ENCODE data around the gene ARL2BP. TPM values are rescaled to one million over a fixed set of nuclear protein-coding genes. Genes with fewer than 3 reads are reported as not detected.

The ARL2BP gene
- total and polyA plus RNA-seq, 2 of the 13 experiments (the other 11 are each of a cell fraction or from before 2014, with no cell fraction given): 64.3 to 67.6 TPM

GRCh38 chr16:57284209-57284951 lies 39.3 kb downstream of the ARL2BP start, which contains the start of gene PLLP (continued):
- TF ChIP-seq ZNF343 (CRISPR knock-in tag; IDR thresholded peaks at IDR 0.05): peak; percentile 92; the same call in 1 of the 2 replicates
- TF ChIP-seq, protein P1, sequence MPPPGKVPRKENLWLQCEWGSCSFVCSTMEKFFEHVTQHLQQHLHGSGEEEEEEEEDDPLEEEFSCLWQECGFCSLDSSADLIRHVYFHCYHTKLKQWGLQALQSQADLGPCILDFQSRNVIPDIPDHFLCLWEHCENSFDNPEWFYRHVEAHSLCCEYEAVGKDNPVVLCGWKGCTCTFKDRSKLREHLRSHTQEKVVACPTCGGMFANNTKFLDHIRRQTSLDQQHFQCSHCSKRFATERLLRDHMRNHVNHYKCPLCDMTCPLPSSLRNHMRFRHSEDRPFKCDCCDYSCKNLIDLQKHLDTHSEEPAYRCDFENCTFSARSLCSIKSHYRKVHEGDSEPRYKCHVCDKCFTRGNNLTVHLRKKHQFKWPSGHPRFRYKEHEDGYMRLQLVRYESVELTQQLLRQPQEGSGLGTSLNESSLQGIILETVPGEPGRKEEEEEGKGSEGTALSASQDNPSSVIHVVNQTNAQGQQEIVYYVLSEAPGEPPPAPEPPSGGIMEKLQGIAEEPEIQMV (CRISPR knock-in tag; IDR thresholded peaks at IDR 0.05; ENCODE audit: low read depth): peak; percentile 93
- TF ChIP-seq ZNF367 (CRISPR knock-in tag; IDR thresholded peaks at IDR 0.05; ENCODE audit: borderline replicate concordance): peak; percentile 95
- TF ChIP-seq GATA4 (IDR thresholded peaks at IDR 0.05; ENCODE audit: borderline replicate concordance, low read depth): 0 out of 2 replicates have a peak, but pooled peaks have one; percentile 54
- no peak for TF ChIP-seq ZNF414 (CRISPR knock-in tag; IDR thresholded peaks at IDR 0.05)
- no peak for TF ChIP-seq HNRNPL (IDR thresholded peaks at IDR 0.05; ENCODE audit: low read depth, low read length)
- TF ChIP-seq HES4 (CRISPR knock-in tag; IDR thresholded peaks at IDR 0.05; ENCODE audit: borderline replicate concordance): peak; percentile 99
- TF ChIP-seq, protein P2, sequence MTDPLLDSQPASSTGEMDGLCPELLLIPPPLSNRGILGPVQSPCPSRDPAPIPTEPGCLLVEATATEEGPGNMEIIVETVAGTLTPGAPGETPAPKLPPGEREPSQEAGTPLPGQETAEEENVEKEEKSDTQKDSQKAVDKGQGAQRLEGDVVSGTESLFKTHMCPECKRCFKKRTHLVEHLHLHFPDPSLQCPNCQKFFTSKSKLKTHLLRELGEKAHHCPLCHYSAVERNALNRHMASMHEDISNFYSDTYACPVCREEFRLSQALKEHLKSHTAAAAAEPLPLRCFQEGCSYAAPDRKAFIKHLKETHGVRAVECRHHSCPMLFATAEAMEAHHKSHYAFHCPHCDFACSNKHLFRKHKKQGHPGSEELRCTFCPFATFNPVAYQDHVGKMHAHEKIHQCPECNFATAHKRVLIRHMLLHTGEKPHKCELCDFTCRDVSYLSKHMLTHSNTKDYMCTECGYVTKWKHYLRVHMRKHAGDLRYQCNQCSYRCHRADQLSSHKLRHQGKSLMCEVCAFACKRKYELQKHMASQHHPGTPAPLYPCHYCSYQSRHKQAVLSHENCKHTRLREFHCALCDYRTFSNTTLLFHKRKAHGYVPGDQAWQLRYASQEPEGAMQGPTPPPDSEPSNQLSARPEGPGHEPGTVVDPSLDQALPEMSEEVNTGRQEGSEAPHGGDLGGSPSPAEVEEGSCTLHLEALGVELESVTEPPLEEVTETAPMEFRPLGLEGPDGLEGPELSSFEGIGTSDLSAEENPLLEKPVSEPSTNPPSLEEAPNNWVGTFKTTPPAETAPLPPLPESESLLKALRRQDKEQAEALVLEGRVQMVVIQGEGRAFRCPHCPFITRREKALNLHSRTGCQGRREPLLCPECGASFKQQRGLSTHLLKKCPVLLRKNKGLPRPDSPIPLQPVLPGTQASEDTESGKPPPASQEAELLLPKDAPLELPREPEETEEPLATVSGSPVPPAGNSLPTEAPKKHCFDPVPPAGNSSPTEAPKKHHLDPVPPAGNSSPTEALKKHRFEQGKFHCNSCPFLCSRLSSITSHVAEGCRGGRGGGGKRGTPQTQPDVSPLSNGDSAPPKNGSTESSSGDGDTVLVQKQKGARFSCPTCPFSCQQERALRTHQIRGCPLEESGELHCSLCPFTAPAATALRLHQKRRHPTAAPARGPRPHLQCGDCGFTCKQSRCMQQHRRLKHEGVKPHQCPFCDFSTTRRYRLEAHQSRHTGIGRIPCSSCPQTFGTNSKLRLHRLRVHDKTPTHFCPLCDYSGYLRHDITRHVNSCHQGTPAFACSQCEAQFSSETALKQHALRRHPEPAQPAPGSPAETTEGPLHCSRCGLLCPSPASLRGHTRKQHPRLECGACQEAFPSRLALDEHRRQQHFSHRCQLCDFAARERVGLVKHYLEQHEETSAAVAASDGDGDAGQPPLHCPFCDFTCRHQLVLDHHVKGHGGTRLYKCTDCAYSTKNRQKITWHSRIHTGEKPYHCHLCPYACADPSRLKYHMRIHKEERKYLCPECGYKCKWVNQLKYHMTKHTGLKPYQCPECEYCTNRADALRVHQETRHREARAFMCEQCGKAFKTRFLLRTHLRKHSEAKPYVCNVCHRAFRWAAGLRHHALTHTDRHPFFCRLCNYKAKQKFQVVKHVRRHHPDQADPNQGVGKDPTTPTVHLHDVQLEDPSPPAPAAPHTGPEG (CRISPR knock-in tag; IDR thresholded peaks at IDR 0.05): peak; percentile 96
- peak; percentile 98 for TF ChIP-seq SATB2 (CRISPR knock-in tag; IDR thresholded peaks at IDR 0.05)
- peak; percentile 73; the same call in 1 of the 2 replicates for TF ChIP-seq KLF12 (CRISPR knock-in tag; IDR thresholded peaks at IDR 0.05; ENCODE audit: borderline replicate concordance)
- TF ChIP-seq ZNF883 (CRISPR knock-in tag; IDR thresholded peaks at IDR 0.05; ENCODE audit: not compliant biosample characterization): peak; percentile 100
- no peak; the same call in 1 of the 2 replicates for TF ChIP-seq KDM1A (CRISPR knock-in tag; IDR thresholded peaks at IDR 0.05)
- TF ChIP-seq, protein P3, sequence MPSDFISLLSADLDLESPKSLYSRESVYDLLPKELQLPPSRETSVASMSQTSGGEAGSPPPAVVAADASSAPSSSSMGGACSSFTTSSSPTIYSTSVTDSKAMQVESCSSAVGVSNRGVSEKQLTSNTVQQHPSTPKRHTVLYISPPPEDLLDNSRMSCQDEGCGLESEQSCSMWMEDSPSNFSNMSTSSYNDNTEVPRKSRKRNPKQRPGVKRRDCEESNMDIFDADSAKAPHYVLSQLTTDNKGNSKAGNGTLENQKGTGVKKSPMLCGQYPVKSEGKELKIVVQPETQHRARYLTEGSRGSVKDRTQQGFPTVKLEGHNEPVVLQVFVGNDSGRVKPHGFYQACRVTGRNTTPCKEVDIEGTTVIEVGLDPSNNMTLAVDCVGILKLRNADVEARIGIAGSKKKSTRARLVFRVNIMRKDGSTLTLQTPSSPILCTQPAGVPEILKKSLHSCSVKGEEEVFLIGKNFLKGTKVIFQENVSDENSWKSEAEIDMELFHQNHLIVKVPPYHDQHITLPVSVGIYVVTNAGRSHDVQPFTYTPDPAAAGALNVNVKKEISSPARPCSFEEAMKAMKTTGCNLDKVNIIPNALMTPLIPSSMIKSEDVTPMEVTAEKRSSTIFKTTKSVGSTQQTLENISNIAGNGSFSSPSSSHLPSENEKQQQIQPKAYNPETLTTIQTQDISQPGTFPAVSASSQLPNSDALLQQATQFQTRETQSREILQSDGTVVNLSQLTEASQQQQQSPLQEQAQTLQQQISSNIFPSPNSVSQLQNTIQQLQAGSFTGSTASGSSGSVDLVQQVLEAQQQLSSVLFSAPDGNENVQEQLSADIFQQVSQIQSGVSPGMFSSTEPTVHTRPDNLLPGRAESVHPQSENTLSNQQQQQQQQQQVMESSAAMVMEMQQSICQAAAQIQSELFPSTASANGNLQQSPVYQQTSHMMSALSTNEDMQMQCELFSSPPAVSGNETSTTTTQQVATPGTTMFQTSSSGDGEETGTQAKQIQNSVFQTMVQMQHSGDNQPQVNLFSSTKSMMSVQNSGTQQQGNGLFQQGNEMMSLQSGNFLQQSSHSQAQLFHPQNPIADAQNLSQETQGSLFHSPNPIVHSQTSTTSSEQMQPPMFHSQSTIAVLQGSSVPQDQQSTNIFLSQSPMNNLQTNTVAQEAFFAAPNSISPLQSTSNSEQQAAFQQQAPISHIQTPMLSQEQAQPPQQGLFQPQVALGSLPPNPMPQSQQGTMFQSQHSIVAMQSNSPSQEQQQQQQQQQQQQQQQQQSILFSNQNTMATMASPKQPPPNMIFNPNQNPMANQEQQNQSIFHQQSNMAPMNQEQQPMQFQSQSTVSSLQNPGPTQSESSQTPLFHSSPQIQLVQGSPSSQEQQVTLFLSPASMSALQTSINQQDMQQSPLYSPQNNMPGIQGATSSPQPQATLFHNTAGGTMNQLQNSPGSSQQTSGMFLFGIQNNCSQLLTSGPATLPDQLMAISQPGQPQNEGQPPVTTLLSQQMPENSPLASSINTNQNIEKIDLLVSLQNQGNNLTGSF (CRISPR knock-in tag; IDR thresholded peaks at IDR 0.05): peak; percentile 99
- no peak for TF ChIP-seq CENPX (CRISPR knock-in tag; IDR thresholded peaks at IDR 0.05)
- TF ChIP-seq ZNF678 (CRISPR knock-in tag; IDR thresholded peaks at IDR 0.05): peak; percentile 97
